HG03039 (cell line): ENCODE results near the gene KCNG2.
"Not testable (repeated sequence)": the region's sequence is repeated elsewhere in the genome, so short reads cannot be mapped to it uniquely, and the experiment has no call there.

ENCODE experiments used
- ATAC-seq: cut with Tn5 transposase; IDR thresholded peaks from one replicate; pipeline ENCODE4 v1.9.1; 2021; ENCODE audit warnings: mild to moderate bottlenecking, moderate library complexity; ENCODE audit not compliant: unreplicated experiment

Gene KCNG2

DNA sequence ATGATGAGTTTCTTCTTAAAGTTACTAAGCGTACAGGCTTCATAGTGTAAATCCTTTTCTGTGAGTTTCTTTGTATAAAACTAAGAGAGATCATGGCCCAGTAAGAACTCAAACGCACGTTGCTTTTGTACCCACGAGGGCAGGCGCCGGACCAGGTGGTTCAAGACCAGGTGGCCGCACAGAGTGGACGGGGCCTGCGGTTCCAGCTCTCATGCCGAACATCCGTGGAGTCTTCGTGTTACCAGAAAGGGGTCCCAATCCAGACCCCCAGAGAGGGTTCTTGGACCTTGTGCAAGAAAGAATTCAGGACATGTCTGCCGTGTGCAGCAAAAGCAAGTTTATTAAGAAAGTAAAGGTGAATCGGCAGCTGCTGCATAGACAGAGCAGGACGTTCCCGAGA is 53.0 kb downstream of the KCNG2 start:
- ATAC-seq, result no peak

DNA sequence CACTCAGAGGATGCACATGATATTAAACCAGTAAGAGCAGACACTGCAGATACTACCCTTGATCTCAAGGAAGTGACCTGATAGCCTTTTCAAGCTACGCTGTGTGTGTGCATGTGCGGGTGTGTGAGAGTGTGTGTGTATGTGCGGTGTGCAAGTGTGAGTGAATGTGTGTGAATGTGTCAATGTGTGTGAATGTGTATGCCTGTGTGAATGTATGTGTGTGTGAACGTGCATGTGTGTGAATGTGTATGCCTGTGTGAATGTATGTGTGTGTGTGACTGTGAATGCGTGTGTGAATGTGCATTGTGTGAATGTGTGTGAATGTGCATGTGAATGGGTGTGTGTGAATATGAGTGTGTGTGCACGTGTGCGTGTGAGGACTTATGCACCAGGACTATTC is 53.8 kb downstream of the KCNG2 start:
- ATAC-seq, result no peak

DNA sequence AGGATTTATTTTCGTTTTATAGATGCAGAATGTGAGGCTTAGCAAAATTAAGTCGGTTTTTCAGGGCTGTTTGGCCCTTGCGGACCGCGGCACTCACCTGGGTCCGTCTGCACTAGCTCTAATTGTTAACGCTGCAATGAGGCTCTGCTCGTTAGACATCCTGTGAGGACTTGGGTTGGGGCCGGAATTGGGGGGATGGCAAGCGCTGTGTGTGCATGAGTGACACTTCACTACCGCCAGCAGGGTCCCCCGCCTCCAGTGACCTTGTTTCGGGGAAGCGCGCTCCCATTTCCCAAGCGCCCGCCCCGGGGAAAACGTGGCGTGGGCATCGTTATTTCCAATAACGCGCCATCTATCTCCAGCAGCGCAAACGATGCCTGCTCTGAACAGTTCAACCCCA is 54.2 kb downstream of the KCNG2 start:
- no peak for ATAC-seq

DNA sequence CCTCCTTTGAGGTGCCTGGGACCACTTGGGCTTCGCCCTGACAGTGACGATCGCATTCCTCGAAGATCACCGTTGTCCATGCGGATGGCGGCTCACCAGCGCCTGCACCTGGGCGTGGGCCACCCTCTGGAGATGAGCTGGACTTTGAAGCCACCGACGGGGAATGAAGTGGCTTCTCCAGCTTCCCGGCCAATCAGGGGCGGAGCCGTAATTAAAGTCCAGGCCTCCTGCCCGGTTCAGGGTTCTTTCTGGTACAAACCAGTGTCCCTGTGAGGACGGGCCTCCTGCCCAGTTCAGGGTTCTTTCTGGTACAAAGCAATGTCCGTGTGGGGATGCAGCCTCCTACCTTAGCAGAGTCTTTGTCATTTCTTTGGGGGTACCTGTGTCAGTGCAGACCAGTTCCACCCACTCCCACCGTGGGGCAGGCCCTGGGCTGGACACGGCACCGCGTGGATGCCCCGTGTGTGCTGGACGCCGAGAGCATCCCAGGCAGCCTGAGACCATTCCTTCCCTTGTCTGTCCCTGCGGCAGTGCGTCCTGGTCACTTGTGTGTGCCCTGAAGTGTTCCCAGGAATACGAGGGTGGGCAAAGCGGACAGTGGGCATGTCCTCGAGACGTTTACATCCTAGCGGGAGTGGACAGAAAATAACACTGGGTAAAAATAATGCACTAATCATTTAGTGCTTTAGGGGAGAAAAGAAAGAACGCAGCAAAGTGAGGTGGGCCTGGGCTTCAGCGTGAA is 55.0 kb downstream of the KCNG2 start:
- no peak for ATAC-seq

DNA sequence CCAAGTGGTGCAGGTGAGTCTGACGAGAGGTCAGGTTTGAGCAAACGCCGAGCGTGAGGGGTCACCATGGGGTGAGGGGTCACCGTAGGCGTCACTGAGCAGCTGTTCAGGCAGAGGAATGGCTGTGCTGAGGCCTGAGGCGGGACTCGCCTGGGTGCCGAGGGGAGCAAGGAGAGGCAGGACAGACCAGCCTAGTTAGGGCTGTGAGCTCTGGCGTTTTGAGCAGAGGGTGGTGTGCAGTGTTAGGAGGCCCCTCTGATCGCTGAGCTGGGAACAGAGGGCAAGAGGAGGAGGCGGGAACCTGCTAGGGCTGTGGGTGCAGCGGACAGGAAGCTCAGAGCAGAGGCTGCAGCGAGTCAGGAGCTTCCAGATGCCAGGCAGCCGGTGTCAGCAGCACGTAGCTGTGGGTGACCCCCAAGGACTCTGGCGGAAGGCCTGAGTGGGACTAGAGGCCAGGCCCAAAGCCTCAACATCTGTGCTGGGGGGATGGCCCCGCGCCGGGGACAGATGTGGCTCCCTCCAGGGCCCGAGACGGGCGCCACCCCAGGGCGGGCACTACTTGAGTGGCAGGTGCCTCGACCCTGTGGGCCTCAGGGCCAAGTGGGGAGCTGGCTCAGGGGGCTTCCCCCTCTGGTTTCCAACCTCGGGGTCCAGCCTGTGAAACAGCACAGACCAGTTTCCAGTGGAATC is 55.7 kb downstream of the KCNG2 start:
- no peak for ATAC-seq

DNA sequence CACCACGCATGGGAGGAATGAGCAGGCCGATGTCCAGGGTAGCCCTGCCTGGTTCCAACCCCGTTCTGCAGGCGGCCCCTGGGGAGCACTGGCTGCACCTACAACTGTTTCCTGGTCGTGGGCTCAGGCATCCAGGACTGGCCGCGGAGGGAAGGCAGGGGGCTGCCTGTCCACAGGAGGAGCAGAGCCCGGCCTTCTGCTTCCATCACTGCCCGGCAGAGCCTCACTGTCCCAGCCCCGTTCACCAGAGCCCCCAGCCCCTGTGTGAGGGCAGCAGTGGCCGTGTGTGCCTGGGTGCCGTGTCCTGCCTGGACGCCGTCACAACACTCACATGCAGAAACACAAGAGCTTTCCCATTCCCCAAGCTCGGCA is 56.2 kb downstream of the KCNG2 start:
- no peak for ATAC-seq

DNA sequence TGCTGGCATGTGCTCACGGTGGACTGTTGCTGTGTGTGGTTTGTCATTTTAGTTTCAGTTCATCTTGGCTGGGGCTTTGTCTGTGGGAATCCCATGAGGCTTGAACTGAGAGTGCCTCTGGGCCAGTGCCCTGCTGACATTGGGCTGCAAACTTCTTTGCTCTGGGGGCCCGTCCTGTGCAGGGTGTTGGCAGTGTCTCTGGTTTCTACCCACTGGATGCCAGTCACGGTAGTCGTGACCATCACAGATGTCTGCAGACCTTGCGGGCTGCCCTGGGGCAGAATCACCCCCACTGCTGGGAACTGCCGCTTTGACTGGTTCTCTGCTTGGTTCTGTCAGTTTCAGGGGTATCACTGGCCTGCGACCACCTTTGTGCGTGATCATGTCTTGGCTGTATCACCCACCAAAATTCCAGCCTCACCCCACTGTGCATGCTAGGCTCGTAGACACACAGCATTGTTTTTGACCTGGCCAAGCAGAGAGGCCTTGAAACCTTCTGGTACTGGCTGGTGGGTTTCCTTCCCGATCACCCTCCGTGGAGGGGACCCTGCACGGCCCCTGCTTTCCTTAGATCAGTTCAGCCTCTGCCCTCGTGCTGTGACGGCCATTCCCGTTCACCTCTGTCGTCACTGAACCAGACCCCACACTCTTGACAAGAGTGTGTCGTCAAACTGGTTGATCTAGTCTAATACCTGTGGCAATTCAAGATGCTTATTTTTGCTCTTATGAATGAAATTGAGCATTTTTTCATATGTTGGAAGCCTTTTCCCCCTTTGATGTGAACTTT is 57.6 kb downstream of the KCNG2 start:
- ATAC-seq, result peak; percentile 61

DNA sequence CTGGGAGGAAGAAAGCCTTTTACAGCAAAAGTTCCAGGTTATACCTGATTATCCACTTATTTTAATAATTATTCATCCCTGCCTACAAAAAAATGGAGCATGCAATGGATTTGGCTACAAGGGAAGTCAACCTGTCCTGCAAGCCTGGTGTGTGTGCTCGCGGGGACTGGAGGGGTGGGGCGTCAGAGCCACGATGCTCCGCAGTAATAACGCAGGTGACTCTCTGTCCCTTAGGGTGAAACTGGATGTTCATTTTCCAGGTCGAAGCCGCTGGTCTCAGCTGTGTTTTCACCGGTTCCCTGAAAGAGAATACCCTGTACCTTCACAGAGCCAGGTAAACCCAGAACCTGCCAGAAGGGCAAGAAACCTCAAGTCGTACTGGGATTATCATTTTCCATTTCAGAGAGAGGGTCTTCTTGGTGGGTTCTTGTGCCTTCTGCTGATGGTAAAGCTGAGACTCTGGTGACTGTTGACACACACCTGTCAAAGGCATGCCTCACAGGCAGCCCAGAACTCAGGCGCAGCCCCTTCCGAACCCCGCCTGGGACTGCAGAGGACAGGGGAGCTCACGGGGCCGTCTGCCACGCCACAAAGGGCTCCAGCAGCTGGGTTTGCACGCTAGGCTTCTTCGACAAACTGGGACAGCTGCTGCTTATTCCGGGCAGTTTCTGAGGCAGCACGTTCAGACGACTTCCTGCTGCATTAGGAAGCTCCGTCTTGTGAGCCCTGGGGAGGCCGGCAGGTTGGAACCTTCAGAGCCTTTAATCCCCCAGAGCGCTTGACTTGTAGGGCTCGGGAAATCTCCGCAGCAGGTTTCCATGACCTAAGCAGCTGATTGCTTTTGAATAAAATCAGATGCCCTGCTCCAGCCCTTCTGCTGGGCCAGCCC is 58.6 kb downstream of the KCNG2 start:
- no peak for ATAC-seq

DNA sequence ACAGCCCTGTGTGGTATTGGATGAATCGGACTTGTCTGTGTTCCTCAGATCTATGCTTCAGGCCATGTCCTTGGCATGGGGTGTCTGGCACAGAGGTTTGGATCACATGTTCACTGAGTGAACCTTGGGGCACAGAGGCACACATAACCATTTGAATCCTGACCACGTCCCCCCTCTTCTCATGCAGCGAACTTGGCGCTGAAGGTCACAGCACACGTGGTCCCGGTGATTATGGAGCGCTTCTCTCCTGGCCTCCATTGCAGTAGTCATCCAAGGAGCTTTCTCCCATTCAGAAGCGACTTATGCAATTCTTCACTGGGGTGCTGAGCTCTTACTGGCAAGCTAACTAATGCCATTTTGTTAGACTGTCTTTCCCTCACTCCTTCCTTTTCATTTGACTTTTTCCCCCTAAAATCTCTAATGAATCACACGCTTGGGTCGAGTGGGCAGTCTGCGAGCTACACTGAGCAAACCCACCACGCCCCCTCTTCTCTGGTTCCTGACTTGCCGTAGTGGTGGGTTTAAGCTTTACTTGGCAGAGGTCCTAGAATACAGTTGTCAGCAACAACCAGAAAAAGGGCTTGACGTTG is 59.4 kb downstream of the KCNG2 start:
- no peak for ATAC-seq

DNA sequence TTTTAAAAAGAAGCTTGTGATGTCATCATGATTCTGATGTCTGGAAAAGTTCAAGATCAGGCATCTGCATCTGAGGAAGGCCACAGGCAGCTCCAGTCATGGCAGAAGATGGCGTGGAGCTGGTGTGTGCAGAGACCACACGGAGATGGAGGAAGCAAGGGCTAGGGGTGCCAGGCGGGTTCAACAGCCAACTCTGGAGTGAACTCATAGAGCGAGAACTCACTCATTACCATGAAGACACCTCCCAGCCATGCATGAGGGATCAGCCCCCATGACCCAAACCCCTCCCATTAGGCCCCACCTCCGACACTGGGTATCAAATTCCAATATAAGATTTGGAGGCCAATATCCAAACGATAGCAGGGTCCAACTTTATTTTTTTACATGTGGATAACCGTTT is 61.6 kb downstream of the KCNG2 start:
- no peak for ATAC-seq

DNA sequence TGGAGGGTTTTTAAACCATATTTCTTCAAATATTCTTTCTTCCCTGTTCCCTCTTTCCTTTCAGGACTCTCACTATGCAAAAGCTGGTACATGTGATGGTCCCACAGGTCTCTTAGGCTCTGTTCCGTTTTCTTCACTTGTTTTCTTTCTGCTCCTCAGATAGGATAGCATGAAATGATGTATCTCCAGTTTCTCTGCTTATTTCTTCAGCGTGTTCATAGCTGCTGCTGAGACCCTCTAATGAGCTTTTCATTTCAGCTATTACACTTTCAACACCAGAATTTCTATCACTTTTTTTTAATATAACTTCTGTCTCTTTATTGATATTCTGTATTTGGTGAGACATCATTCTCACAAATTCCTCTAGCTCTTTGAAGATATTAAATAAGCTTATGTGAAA is 63.9 kb downstream of the KCNG2 start:
- ATAC-seq, result no peak

DNA sequence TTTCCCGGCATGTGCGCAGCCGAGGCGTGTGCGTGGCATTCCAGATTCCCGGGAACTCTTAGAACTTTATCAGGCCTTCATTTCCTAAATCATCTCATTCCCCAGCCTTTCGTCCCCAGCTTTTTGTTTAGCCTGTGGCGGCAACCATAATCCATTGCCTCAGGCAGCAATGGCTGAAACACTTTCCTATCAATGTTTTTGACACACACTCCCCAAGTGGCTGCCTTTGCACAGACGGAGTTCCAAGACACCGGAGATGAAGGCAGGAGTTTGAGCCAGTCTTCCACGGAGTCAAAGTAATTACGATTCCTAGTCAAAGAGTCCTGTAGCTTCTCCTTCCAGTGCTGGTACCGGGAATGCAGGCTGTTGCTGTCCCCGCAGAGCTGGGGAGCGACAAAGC is 64.8 kb downstream of the KCNG2 start:
- no peak for ATAC-seq

DNA sequence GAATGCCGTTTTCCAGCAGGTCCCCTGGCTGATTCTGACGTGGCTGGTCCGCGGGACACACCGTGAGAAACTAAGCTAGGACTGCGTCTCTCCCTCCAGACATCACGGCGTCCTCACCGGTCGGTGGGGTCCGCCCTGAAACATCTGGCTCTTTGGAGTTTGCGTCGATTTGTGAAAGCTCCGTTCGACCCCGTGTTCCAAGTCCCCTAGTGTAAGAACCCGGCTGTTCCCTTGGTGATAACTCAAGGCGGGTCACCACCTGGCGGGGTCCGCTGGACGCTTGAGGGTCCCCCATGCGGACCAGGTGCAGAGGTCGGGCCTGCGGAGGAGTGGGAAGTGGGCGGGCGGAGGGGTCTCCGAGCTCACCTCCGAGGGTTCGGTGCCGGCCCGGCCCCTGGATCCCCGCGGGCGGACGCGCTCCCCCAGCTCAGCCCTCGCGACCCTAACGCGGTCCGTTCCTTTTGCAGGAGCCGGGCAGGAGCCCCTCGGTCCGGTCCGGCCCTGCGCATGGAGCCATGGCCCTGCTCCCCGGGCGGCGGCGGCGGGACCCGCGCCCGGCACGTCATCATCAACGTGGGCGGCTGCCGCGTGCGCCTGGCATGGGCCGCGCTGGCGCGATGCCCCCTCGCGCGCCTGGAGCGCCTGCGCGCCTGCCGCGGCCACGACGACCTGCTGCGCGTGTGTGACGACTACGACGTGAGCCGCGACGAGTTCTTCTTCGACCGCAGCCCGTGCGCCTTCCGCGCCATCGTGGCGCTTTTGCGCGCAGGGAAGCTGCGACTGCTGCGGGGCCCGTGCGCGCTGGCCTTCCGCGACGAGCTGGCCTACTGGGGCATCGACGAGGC is 65.6 kb downstream of the KCNG2 start:
- no peak for ATAC-seq

DNA sequence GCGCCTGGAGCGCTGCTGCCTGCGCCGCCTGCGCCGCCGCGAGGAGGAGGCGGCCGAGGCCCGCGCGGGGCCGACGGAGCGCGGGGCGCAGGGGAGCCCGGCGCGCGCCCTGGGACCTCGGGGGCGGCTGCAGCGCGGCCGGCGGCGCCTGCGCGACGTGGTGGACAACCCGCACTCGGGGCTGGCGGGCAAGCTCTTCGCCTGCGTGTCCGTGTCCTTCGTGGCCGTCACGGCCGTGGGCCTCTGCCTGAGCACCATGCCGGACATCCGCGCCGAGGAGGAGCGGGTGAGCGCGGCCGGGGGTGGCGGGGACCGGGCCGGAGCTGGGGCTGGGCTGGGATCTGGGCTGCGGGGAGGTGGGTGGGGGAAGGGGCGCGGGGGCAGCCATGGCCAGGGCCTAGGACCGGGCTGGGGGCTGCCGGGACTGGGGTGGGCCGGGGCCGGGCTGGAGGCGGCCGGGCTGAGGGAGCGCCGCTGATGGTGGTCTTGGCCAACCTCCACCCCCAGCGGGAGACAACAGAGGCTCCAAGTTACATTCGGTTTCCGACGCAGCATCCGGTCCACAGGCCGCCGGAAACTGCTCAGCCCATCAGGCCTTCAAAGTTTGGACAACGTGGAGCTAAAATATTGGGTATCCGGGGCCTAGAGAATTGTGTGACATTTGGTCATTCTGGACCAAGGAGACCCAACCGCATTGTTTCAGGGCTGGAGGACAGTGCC is 66.4 kb downstream of the KCNG2 start:
- no peak for ATAC-seq

DNA sequence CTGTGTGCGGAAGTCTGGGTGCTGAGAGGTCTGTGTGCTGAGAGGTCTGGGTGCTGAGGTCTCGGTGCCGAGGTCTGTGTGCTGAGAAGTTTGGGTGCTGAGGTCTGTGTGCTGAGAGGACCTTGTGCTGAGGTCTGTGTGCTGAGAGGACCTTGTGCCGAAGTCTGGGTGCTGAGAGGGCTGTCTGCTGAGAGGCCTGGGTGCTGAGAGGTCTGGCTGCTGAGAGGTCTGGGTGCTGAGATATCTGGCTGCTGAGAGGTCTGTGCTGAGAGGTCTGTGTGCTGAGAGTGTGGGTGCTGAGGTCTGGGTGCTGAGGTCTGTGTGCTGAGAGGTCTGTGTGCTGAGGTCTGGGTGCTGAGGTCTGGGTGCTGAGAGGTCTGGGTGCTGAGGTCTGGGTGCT is 67.2 kb downstream of the KCNG2 start:
- ATAC-seq, result not testable (repeated sequence)

DNA sequence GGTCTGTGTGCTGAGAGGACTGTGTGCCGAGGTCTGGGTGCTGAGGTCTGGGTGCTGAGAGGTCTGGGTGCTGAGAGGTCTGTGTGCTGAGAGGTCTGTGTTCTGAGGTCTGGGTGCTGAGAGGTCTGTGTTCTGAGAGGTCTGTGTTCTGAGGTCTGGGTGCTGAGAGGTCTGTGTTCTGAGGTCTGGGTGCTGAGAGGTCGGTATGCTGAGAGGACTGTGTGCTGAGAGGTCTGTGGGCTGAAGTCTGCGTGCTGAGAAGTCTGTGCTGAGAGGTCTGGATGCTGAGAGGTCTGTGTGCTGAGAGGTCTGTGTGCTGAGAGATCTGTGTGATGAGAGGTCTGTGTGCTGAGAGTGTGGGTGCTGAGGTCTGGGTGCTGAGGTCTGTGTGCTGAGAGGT is 68.2 kb downstream of the KCNG2 start:
- ATAC-seq, result not testable (repeated sequence)

DNA sequence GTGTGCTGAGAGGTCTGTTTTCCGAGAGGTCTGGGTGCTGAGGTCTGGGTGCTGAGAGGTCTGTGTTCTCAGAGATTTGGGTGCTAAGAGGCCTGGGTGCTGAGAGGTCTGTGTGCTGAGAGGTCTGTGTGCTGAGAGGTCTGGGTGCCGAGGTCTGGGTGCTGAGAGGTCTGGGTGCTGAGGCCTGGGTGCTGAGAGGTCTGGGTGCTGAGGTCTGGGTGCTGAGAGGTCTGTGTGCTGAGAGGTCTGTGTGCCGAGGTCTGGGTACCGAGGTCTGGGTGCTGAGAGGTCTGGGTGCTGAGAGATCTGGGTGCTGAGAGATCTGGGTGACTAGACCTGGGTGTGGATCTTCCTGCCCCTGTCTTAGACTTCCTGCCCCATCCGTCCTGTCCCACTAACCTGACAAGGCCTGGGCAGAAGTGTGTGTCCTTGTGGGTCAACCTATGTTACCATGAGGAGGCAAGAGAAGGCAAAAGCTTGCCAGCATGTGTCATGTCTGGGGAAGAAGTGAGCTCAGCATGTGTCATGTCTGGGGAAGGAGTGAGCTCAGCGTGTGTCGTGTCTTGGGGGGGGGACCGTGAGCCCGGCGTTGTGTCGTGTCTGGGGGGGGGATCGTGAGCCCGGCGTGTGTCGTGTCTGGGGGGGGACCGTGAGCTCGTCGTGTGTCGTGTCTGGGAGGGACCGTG is 69.3 kb downstream of the KCNG2 start:
- no peak for ATAC-seq

DNA sequence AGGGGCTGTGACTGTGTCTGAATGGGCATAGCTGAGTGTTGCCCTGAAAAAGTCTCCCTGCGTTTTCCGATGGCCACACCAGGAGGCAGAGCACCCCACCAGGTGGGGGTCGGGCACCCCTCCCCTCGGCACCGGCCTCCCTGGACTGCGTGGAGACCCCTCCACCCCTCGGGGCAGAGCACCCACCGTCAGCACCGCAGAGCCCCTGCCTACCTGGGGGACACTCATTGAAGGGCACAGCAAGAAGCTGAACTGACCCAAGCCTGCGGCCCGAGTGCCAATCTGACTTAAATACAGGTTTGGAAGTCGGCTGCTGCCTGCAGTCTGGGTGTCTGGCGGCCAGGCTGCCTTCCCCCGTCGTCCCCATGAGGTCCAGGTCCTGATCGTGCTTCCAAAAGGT is 69.9 kb downstream of the KCNG2 start:
- ATAC-seq, result no peak
